HCT116 (cell line): ENCODE data around the gene MAU2. TPM values are rescaled to one million over a fixed set of nuclear protein-coding genes. Genes with fewer than 3 reads are reported as not detected.

Experiments used
- ATAC-seq: fragments of 200-7000 bp; cut with Tn5 transposase; 2 replicates; pipeline ENCODE4 v1.9.1; 2020; ENCODE audit warnings: mild to moderate bottlenecking, moderate library complexity
- BruUV-seq: library from RNA; stranded (reverse); fragments of 400-500 nt; replicated peaks from 2 replicates; lab custom pipeline; 2021; lab: Mats Ljungman, UMichigan
- CTCF ChIA-PET: fragments of 300-600 bp; sonication (Branson Sonifier 250); formaldehyde crosslinking; loops from one replicate; lab custom pipeline; 2021; ENCODE audit warnings: antibody characterized with exemption; lab: Charles Lee
- POLR2A ChIA-PET: fragments of 300-600, 350-600 bp; sonication (Branson Sonifier 250); formaldehyde crosslinking; loops from one replicate; lab custom pipeline; 2021; ENCODE audit warnings: antibody characterized with exemption; lab: Charles Lee
- RAD21 ChIA-PET, 2 experiments: fragments of 300-600 bp; sonication (Branson Sonifier 250); formaldehyde crosslinking; loops; one replicate each; lab custom pipeline; 2023; ENCODE audit warnings: low total read pairs in 2 of 2; ENCODE audit not compliant: uncharacterized antibody in 2 of 2, unreplicated experiment in 2 of 2, low non-redundant PET in 1 of 2; lab: Charles Lee
- DNase-seq: peaks from one replicate; pipeline ENCODE4 v3.0.0-alpha.2; 2010; ENCODE audit warnings: low read depth, low spot score
- H2AFZ ChIP-seq: fragments of 200-600 bp; shearing (Covaris generic), sonication (generic); 2 replicates; pipeline ENCODE4 v1.6.1; 2017; ENCODE audit warnings: low read depth, mixed run types, mixed read lengths, antibody characterized with exemption, low read length; ENCODE audit not compliant: poor library complexity, severe bottlenecking
- H3K27ac ChIP-seq: 2 replicates; pipeline ENCODE4 v1.5.1; 2012; ENCODE audit warnings: low read depth, low read length
- H3K27me3 ChIP-seq: fragments of 200-600 bp; sonication (generic); 2 replicates; pipeline ENCODE4 v1.6.1; 2016; ENCODE audit warnings: mixed run types, low read length, mixed read lengths; ENCODE audit not compliant: insufficient read depth
- H3K36me3 ChIP-seq, 2 experiments: fragments of 200-500 bp in 1 of 2; fragments of 200-600 bp in 1 of 2; sonication (Bioruptor generic) in 1 of 2; sonication (generic) in 1 of 2; 2 replicates each; pipeline versions ENCODE4 v1.5.1 to v1.6.1; 2014 to 2016; ENCODE audit warnings: low read length in 2 of 2, inconsistent platforms in 1 of 2, mixed read lengths in 1 of 2, mixed run types in 1 of 2; ENCODE audit not compliant: insufficient read depth in 2 of 2, control insufficient read depth in 1 of 2
- H3K4me1 ChIP-seq, 2 experiments: fragments of 200-600 bp in 1 of 2; sonication (generic) in 1 of 2; 2 replicates each; pipeline versions ENCODE4 v1.5.1 to v1.6.1; 2012 to 2017; ENCODE audit warnings: low read length in 2 of 2, inconsistent platforms in 1 of 2, mild to moderate bottlenecking in 1 of 2, mixed read lengths in 1 of 2, mixed run types in 1 of 2, moderate library complexity in 1 of 2; ENCODE audit not compliant: insufficient read depth in 2 of 2, control insufficient read depth in 1 of 2
- H3K4me2 ChIP-seq: fragments of 200-600 bp; sonication (generic); 2 replicates; pipeline ENCODE4 v1.6.1; 2017; ENCODE audit warnings: mixed run types, low read length, mixed read lengths
- H3K4me3 ChIP-seq, 2 experiments: fragments of 200-600 bp in 1 of 2; sonication (generic) in 1 of 2; replicated peaks in 1 of 2; 2 replicates each; pipeline ENCODE4 v1.5.1; 2011 to 2016; ENCODE audit warnings: low read length in 2 of 2, control low read depth in 1 of 2, low read depth in 1 of 2, mild to moderate bottlenecking in 1 of 2, mixed read lengths in 1 of 2, mixed run types in 1 of 2
- H3K79me2 ChIP-seq: fragments of 200-600 bp; sonication (generic); 2 replicates; pipeline ENCODE4 v1.6.1; 2017; ENCODE audit warnings: mild to moderate bottlenecking, mixed run types, low read length, moderate library complexity, mixed read lengths; ENCODE audit not compliant: insufficient read depth
- H3K9ac ChIP-seq: fragments of 200-600 bp; sonication (generic); 2 replicates; pipeline ENCODE4 v1.6.1; 2016; ENCODE audit warnings: low read length, mixed read lengths
- H3K9me2 ChIP-seq: fragments of 200-600 bp; sonication (generic), shearing (Covaris generic); 2 replicates; pipeline ENCODE4 v1.6.1; 2017; ENCODE audit warnings: mixed run types, mild to moderate bottlenecking, moderate library complexity; ENCODE audit not compliant: insufficient read depth
- H3K9me3 ChIP-seq, 2 experiments: fragments of 200-500 bp in 1 of 2; fragments of 200-600 bp in 1 of 2; sonication (Bioruptor generic) in 1 of 2; sonication (generic) in 1 of 2; 2 replicates each; pipeline ENCODE4 v1.6.1; 2014 to 2017; ENCODE audit warnings: low read length in 2 of 2, mixed read lengths in 2 of 2, inconsistent platforms in 1 of 2, low read depth in 1 of 2, mild to moderate bottlenecking in 1 of 2, mixed run types in 1 of 2, moderate library complexity in 1 of 2; ENCODE audit not compliant: control insufficient read depth in 1 of 2, insufficient read depth in 1 of 2
- H4K20me1 ChIP-seq: fragments of 200-600 bp; sonication (generic), shearing (Covaris generic); 2 replicates; pipeline ENCODE4 v1.6.1; 2017; ENCODE audit warnings: mixed run types, mild to moderate bottlenecking, moderate library complexity; ENCODE audit not compliant: insufficient read depth
- ATF3 ChIP-seq: IDR thresholded peaks from 2 replicates; pipeline ENCODE4 v1.6.1; 2012
- CBX3 ChIP-seq: IDR thresholded peaks from 2 replicates; pipeline ENCODE4 v1.6.1; 2012; ENCODE audit warnings: low read depth
- CEBPB ChIP-seq: IDR thresholded peaks from 2 replicates; pipeline ENCODE4 v1.6.1; 2012; ENCODE audit warnings: low read depth
- ELF1 ChIP-seq: IDR thresholded peaks from 2 replicates; pipeline ENCODE4 v1.6.1; 2012; ENCODE audit warnings: low read depth, borderline replicate concordance
- EZH2 ChIP-seq: fragments of 200-600 bp; sonication (generic); IDR thresholded peaks from 2 replicates; pipeline ENCODE4 v1.6.1; 2017; ENCODE audit warnings: antibody characterized with exemption, mixed run types
- JUND ChIP-seq: IDR thresholded peaks from 2 replicates; pipeline ENCODE4 v1.6.1; 2012
- MAX ChIP-seq: IDR thresholded peaks from 2 replicates; pipeline ENCODE4 v1.6.1; 2012
- POLR2A ChIP-seq: IDR thresholded peaks from 2 replicates; pipeline ENCODE4 v1.7.0; 2011; ENCODE audit warnings: borderline replicate concordance; ENCODE audit not compliant: insufficient read depth, insufficient read length; ENCODE audit errors: extremely low read depth
- RAD21 ChIP-seq: IDR thresholded peaks from 2 replicates; pipeline ENCODE4 v1.6.1; 2012; ENCODE audit warnings: low read depth, mild to moderate bottlenecking
- SIN3A ChIP-seq: IDR thresholded peaks from 2 replicates; pipeline ENCODE4 v1.6.1; 2012; ENCODE audit warnings: low read depth
- SP1 ChIP-seq: IDR thresholded peaks from 2 replicates; pipeline ENCODE4 v1.6.1; 2012; ENCODE audit warnings: low read depth
- SRF ChIP-seq: IDR thresholded peaks from 2 replicates; pipeline ENCODE4 v1.6.1; 2012; ENCODE audit warnings: low read depth
- TCF7L2 ChIP-seq: IDR thresholded peaks from 2 replicates; pipeline ENCODE4 v1.7.0; 2011; ENCODE audit warnings: borderline replicate concordance, inconsistent platforms; ENCODE audit not compliant: insufficient read depth, insufficient read length; ENCODE audit errors: extremely low read depth
- YY1 ChIP-seq: IDR thresholded peaks from 2 replicates; pipeline ENCODE4 v1.6.1; 2011; ENCODE audit warnings: low read length, low read depth, moderate library complexity, mild to moderate bottlenecking; ENCODE audit not compliant: insufficient replicate concordance; ENCODE audit errors: extremely low read depth
- ZBTB33 ChIP-seq: IDR thresholded peaks from 2 replicates; pipeline ENCODE4 v1.6.1; 2011; ENCODE audit warnings: mild to moderate bottlenecking, low read length, moderate library complexity; ENCODE audit not compliant: insufficient replicate concordance; ENCODE audit errors: extremely low read depth
- ZFX ChIP-seq: fragments of 450-650 bp; IDR thresholded peaks from 2 replicates; pipeline ENCODE4 v1.6.1; 2017
- intact Hi-C: fragments of 100-400 bp; cut with micrococcal nuclease; formaldehyde crosslinking; loops from 2 replicates; pipeline ENCODE4 v1.10.0; 2022
- total RNA-seq: library from RNA; stranded (reverse); gene quantifications from one replicate; pipeline ENCODE4 v1.2.1, GENCODE V29; 2021; ENCODE audit not compliant: unreplicated experiment

MAU2 gene
- total RNA-seq, 1 experiment from 2014 or later = 36.2 TPM

GRCh38 chr19:19335408-19336158 lies 15.0 kb downstream of the MAU2 start:
- H3K4me2 ChIP-seq = no peak overlapping the region
- no peaks in the 10 kb centered on the region for H3K4me1 ChIP-seq
- RAD21 ChIA-PET = no interaction called here
- ATAC-seq = no peak
- no peaks in the 10 kb centered on the region; the same call in 1 of the 2 replicates for H3K79me2 ChIP-seq
- no peaks in the 10 kb centered on the region for H4K20me1 ChIP-seq
- H3K27me3 ChIP-seq = no peaks in the 10 kb centered on the region
- no peak overlapping the region for H3K9ac ChIP-seq
- peaks cover 10 to 14% of the 10 kb centered on the region in 2 experiments; a peak in 2 of 4 replicates for H3K36me3 ChIP-seq
- BruUV-seq = no TSS peak
- CTCF ChIA-PET = no interaction called here
- no peak for DNase-seq
- intact Hi-C loops = no loop called here
- no peak overlapping the region for H3K27ac ChIP-seq
- no peaks in the 10 kb centered on the region for H3K9me3 ChIP-seq
- H2AFZ ChIP-seq = no peak overlapping the region
- H3K4me3 ChIP-seq = no peak overlapping the region
- POLR2A ChIA-PET = no interaction called here
- TF ChIP-seq SIN3A (no peak), EZH2 (no peak), CEBPB (no peak), ATF3 (no peak), RAD21 (no peak), POLR2A (no peak), CBX3 (no peak), SP1 (no peak), TCF7L2 (no peak), JUND (no peak), YY1 (no peak), ZBTB33 (no peak), SRF (no peak), ZFX (no peak), MAX (no peak), ELF1 (no peak)
- TF ChIP-seq, all 23 proteins: peak for 0
- no peaks in the 10 kb centered on the region for H3K9me2 ChIP-seq
